ENCODE results near the gene NKX2-3. TPM values are rescaled to one million over a fixed set of nuclear protein-coding genes. Genes with fewer than 3 reads are reported as not detected.

NKX2-3 gene
- total RNA-seq, 2 donors from 2014 or later: not detected

DNA sequence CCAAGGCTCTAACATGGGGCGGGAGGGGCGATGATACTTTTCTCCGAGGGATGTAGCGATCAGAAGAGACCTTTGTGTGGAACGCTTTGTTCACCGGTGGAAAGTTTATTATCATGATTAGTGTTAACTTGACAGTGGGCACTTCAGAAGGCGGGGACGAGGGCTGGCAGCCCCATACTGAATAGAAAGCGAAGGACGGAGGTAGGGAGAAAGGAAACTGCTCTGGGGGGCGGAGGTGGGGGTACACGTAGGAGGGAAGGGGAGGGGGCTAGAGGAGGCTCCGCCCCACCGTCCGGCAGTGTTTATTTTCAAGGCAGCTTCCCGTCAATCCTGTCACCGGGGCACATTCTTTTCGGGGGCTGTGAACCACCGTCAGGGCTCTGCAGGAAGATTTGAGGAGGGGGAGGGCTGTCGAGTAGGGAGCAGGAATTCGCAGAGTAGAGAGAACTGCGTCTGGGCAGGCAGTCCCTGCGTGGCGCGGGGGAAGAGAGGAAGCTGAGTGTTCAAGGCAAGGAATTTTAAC, 9.4 kb upstream of the NKX2-3 start:
- Histone ChIP-seq H3K9me3 (no peaks in the 10 kb centered on the region), H3K27ac (no peak overlapping the region), H3K36me3 (no peaks in the 10 kb centered on the region), H3K4me3 (no peak overlapping the region), H3K27me3 (replicated peaks; ENCODE audit: insufficient read depth) (peaks cover 80% of the 10 kb centered on the region), H3K4me1 (replicated peaks) (no peaks in the 10 kb centered on the region)
- intact Hi-C loops (cut with DNase I): no loop called here
- TF ChIP-seq POLR2AphosphoS5 (IDR thresholded peaks at IDR 0.05) (no peak), POLR2A (IDR thresholded peaks at IDR 0.05) (no peak)
- TF ChIP-seq, protein P1, sequence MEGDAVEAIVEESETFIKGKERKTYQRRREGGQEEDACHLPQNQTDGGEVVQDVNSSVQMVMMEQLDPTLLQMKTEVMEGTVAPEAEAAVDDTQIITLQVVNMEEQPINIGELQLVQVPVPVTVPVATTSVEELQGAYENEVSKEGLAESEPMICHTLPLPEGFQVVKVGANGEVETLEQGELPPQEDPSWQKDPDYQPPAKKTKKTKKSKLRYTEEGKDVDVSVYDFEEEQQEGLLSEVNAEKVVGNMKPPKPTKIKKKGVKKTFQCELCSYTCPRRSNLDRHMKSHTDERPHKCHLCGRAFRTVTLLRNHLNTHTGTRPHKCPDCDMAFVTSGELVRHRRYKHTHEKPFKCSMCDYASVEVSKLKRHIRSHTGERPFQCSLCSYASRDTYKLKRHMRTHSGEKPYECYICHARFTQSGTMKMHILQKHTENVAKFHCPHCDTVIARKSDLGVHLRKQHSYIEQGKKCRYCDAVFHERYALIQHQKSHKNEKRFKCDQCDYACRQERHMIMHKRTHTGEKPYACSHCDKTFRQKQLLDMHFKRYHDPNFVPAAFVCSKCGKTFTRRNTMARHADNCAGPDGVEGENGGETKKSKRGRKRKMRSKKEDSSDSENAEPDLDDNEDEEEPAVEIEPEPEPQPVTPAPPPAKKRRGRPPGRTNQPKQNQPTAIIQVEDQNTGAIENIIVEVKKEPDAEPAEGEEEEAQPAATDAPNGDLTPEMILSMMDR (IDR thresholded peaks at IDR 0.05): no peak
- DNase-seq (ENCODE audit: low spot score): no peak
- 2% methylated on average over 25 of the region's 25 CpGs for WGBS

DNA sequence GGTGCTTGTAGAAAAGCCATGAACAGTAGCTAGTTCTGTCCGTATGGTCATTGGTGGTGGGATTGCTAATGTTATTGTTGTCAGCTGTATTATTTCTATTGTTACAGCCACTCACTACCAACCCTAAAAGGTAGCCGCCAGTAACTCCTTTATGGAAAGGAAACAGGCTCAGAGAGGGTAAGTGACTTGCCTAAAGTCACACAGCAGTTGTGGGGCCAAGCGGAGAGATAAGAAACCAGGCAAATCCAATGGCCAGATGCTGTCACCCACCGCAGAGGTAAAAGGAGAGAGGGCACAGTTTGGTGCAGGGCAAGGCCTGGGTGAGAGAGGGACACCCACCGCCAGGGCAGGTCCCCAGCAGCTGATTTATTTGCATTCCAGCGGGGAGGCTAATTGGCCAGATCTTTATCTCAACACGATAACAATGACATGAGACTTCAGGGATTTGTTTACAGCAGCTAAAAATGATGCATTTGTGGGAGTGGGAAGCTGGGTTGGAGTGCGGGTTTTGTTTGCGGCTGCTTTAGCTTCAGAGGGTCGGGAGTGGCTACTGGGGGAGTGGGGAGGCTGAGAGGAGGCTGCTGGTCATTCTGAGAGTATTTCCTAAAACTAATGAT, 8.6 kb upstream of the NKX2-3 start:
- H3K4me3 ChIP-seq: no peak overlapping the region
- no peaks in the 10 kb centered on the region for H3K9me3 ChIP-seq
- 14% methylated on average over 10 of the region's 10 CpGs for WGBS
- no peak for DNase-seq (ENCODE audit: low spot score)
- H3K4me1 ChIP-seq (replicated peaks): no peaks in the 10 kb centered on the region
- TF ChIP-seq, protein P1 (IDR thresholded peaks at IDR 0.05): no peak
- no peak for TF ChIP-seq POLR2A (IDR thresholded peaks at IDR 0.05)
- no peak for TF ChIP-seq POLR2AphosphoS5 (IDR thresholded peaks at IDR 0.05)
- peaks cover 88% of the 10 kb centered on the region for H3K27me3 ChIP-seq (replicated peaks; ENCODE audit: insufficient read depth)
- intact Hi-C loops (cut with DNase I): no loop called here
- H3K36me3 ChIP-seq: no peaks in the 10 kb centered on the region
- no peak overlapping the region for H3K27ac ChIP-seq

DNA sequence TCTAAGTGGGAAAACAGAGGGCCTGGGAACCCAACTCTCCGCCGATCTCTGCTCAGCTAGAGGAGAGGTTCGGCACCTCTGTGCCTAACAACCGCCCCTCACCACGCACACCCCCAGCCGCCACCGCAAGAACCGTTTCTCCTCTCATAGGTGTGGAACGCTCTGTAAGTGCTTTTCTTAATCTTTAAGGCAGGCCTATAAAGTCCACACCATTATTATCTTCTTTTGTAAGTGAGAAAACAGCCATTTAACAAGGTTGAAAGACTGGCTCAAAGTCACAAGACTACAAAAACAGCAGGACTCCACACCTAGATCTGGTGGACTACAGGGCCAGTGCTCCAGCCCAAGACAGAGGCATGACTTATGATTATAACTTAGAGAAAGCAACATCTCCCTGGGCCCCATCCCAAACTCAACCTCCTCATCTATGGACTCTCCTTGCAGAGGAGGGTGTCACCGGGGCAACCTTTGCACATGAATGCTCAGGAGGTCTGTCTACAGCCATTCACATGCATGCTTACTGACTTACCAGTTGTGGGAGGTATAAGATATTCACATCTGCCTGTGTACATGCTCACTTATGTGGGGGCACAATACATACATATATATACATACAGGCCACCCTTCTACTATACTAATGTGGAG, 7.9 kb upstream of the NKX2-3 start:
- Histone ChIP-seq H3K4me3 (no peak overlapping the region), H3K9me3 (no peaks in the 10 kb centered on the region), H3K27me3 (replicated peaks; ENCODE audit: insufficient read depth) (peaks cover 92% of the 10 kb centered on the region), H3K4me1 (replicated peaks) (no peaks in the 10 kb centered on the region), H3K36me3 (no peaks in the 10 kb centered on the region), H3K27ac (no peak overlapping the region)
- DNase-seq (ENCODE audit: low spot score): no peak
- 27% methylated on average over 10 of the region's 10 CpGs for WGBS
- TF ChIP-seq POLR2A (IDR thresholded peaks at IDR 0.05): no peak
- TF ChIP-seq, protein P1 (IDR thresholded peaks at IDR 0.05): no peak
- TF ChIP-seq POLR2AphosphoS5 (IDR thresholded peaks at IDR 0.05): no peak
- intact Hi-C loops (cut with DNase I): no loop called here

DNA sequence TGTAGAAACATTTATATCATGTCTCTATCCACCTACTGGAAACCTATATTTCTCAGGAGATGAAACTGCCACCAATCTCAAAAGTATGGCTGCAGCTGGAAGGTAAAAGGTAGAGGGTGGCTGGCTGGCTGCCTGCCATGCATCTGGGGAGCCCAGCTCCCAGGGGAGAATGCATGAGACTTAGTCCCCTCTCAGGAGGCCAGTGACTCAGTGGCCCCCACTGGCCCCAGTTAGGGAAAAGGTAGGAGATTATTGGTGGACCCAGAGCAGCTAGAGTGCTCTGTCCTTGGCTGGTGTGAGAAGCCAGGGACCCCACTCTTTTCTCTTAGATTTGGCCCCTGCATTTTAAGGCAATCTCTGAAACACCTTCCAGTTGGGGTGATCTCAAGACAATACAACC, 6.8 kb upstream of the NKX2-3 start:
- Histone ChIP-seq H3K36me3 (no peaks in the 10 kb centered on the region), H3K9me3 (no peaks in the 10 kb centered on the region), H3K4me3 (no peak overlapping the region), H3K4me1 (replicated peaks) (no peaks in the 10 kb centered on the region), H3K27ac (no peak overlapping the region), H3K27me3 (replicated peaks; ENCODE audit: insufficient read depth) (peaks cover 93% of the 10 kb centered on the region)
- TF ChIP-seq, protein P1 (IDR thresholded peaks at IDR 0.05): no peak
- no peak for TF ChIP-seq POLR2AphosphoS5 (IDR thresholded peaks at IDR 0.05)
- TF ChIP-seq POLR2A (IDR thresholded peaks at IDR 0.05): no peak
- intact Hi-C loops (cut with DNase I): no loop called here
- no peak for DNase-seq (ENCODE audit: low spot score)

Measured in prostate gland (tissue), 2 donors.